ENCODE results near the gene DOK7.

Gene DOK7

DNA sequence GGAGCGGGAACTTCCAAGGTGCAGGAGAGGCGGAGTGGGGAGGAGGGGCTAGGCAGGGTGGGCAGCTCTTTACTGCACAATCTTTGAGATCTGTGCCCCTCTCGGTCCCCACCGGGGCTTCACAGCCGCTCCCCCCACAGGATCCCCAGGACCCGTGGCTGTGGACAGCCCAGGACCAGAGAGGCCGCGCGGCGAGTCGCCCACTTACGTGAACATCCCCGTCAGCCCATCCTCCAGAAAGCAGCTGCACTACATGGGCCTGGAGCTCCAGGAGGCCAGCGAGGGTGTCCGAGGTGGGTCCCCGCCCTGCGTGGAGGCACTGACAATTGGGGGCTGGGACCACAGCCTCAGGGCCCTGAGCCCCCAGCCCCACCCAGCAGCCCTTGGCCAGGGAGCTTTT, 37.0 kb downstream of the DOK7 start:
- TF ChIP-seq REST (IDR thresholded peaks at IDR 0.05; ENCODE audit: insufficient read depth in 1 of 2, low read depth in 2 of 2, low read length in 2 of 2) (no peak), TAF1 (IDR thresholded peaks at IDR 0.05; ENCODE audit: borderline replicate concordance, insufficient read depth, low read length) (no peak), POLR2AphosphoS5 (IDR thresholded peaks at IDR 0.05; ENCODE audit: low read depth, low read length) (no peak), FOXP2 (optimal IDR thresholded peaks at IDR 0.05; ENCODE audit: borderline replicate concordance, extremely low read depth, extremely low read length, insufficient read depth) (no peak), SIN3A (IDR thresholded peaks at IDR 0.05; ENCODE audit: borderline replicate concordance, insufficient read depth, low read length) (no peak)

DNA sequence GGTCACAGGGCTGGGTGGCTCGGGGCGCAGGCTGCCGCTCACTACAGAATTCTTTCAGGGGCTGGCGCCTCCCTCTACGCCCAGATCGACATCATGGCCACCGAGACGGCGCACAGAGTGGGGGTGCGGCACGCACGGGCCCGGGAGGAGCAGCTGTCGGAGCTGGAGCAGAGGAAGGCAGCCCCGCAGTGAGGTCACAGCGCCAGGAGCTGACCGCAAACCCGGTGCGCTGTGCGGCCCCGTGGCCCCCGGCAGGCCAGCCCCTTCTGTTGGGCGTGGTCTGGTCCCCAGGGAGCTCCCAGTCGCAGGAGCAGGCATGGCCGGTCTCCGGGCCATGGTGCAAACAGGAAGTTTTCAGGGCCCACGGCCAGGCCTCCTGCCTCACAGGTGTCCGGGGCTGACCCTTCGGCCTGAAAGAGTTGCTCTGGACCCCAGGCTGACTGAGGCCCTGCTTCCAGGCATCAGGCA, 37.6 kb downstream of the DOK7 start:
- TF ChIP-seq POLR2AphosphoS5 (IDR thresholded peaks at IDR 0.05; ENCODE audit: low read depth, low read length) (no peak), TAF1 (IDR thresholded peaks at IDR 0.05; ENCODE audit: borderline replicate concordance, insufficient read depth, low read length) (no peak), REST (IDR thresholded peaks at IDR 0.05; ENCODE audit: insufficient read depth in 1 of 2, low read depth in 2 of 2, low read length in 2 of 2) (no peak), FOXP2 (optimal IDR thresholded peaks at IDR 0.05; ENCODE audit: borderline replicate concordance, extremely low read depth, extremely low read length, insufficient read depth) (no peak), SIN3A (IDR thresholded peaks at IDR 0.05; ENCODE audit: borderline replicate concordance, insufficient read depth, low read length) (no peak)

- TF ChIP-seq FOXP2 (optimal IDR thresholded peaks at IDR 0.05; ENCODE audit: borderline replicate concordance, extremely low read depth, extremely low read length, insufficient read depth) (no peak), SIN3A (IDR thresholded peaks at IDR 0.05; ENCODE audit: borderline replicate concordance, insufficient read depth, low read length) (no peak)
These were observed 38.2 kb downstream of the DOK7 start for GRCh38 chr4:3501126-3501824.

GRCh38 chr4:3501825-3502425, 38.8 kb downstream of the DOK7 start:
- TF ChIP-seq FOXP2 (optimal IDR thresholded peaks at IDR 0.05; ENCODE audit: borderline replicate concordance, extremely low read depth, extremely low read length, insufficient read depth) (peak; percentile 10), SIN3A (IDR thresholded peaks at IDR 0.05; ENCODE audit: borderline replicate concordance, insufficient read depth, low read length) (no peak), REST (IDR thresholded peaks at IDR 0.05; ENCODE audit: insufficient read depth in 1 of 2, low read depth in 2 of 2, low read length in 2 of 2) (no peak), POLR2AphosphoS5 (IDR thresholded peaks at IDR 0.05; ENCODE audit: low read depth, low read length) (no peak), TAF1 (IDR thresholded peaks at IDR 0.05; ENCODE audit: borderline replicate concordance, insufficient read depth, low read length) (no peak)

DNA sequence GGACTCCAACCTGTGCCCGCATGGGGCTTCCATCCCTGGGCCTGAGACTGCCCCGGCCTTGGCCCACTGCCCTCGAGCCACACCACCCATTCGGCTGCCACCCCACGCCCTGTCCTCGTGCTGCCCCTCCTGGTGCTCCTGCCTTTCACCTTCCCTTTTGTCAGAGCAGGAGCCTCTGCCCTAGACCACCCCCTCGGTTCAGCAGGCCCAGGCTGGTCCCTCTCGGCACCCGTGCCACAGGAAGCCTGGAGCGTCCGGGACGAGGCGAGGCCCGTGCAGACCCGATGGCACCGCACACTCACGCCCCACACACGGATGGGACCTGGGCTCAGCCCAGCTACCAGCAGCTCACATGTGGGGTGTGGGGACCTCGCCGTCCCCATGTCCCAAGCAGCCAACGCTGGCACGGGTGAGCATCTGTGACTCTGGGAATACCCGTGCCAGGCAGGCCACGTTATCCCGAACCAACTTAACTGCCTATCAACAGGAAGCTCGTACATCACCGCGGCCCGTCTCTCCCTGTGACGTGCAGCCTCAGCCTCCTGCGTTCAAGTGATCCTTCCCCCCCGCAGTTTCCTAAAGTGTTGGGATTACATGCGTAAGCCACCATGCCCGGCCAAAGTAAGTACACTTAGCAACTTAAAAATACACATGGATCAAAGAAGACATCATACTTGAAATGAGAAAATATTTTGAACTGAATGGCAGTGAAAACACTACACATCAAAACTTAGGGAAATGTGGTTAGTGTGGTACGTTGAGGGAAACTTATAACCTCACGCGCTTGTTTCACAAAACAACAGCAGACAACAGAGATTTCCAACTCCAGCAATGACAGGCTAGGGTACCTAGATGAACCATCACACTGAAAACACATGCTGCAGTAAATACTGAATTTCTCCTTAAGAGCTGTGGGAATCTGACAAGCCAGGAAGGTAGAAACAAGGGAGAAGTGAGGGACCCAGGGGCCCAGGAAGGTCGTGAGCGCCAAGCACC, 40.1 kb downstream of the DOK7 start:
- TF ChIP-seq FOXP2 (optimal IDR thresholded peaks at IDR 0.05; ENCODE audit: borderline replicate concordance, extremely low read depth, extremely low read length, insufficient read depth), result no peak
- TF ChIP-seq SIN3A (IDR thresholded peaks at IDR 0.05; ENCODE audit: borderline replicate concordance, insufficient read depth, low read length), result no peak
- TF ChIP-seq REST (IDR thresholded peaks at IDR 0.05; ENCODE audit: insufficient read depth in 1 of 2, low read depth in 2 of 2, low read length in 2 of 2), result no peak
- no peak for TF ChIP-seq POLR2AphosphoS5 (IDR thresholded peaks at IDR 0.05; ENCODE audit: low read depth, low read length)
- TF ChIP-seq TAF1 (IDR thresholded peaks at IDR 0.05; ENCODE audit: borderline replicate concordance, insufficient read depth, low read length), result no peak
